Stimulated activated naive B cell treated with anti-CD40 and anti-IgM and Interleukin-4, amounts not matched to agents 10 μg/mL and 1 μg/mL and 100 μg/mL, for 72 hours (primary cell): ENCODE measurements around the gene POLD3.

Experiments
- ATAC-seq, 2 donors: fragments of 150-1000 bp; cut with Tn5 transposase; replicated peaks; 2 replicates each; pipeline ENCODE4 v1.10.0; 2021; ENCODE audit warnings: moderate library complexity in 1 of 2
- DNase-seq: peaks from one replicate; pipeline ENCODE4 v3.0.0; 2021
- H3K27ac Mint-ChIP-seq: one replicate; pipeline ENCODE4 v1.8.0; 2022; ENCODE audit warnings: mild to moderate bottlenecking, mixed read lengths
- H3K27me3 Mint-ChIP-seq, 2 donors: one replicate each; pipeline ENCODE4 v1.8.0; 2022; ENCODE audit warnings: mixed read lengths in 2 of 2
- H3K36me3 Mint-ChIP-seq, 2 donors: one replicate each; pipeline ENCODE4 v1.8.0; 2022; ENCODE audit warnings: mixed read lengths in 2 of 2, mild to moderate bottlenecking in 1 of 2
- H3K4me1 Mint-ChIP-seq, 2 donors: one replicate each; pipeline ENCODE4 v1.8.0; 2022; ENCODE audit warnings: mixed read lengths in 2 of 2, mild to moderate bottlenecking in 1 of 2
- H3K4me3 Mint-ChIP-seq, 2 donors: one replicate each; pipeline ENCODE4 v1.8.0; 2022; ENCODE audit warnings: mild to moderate bottlenecking in 2 of 2, mixed read lengths in 2 of 2, moderate library complexity in 1 of 2
- H3K9me3 Mint-ChIP-seq, 2 donors: one replicate each; pipeline ENCODE4 v1.8.0; 2022; ENCODE audit warnings: mixed read lengths in 2 of 2, mild to moderate bottlenecking in 1 of 2

Gene POLD3

GRCh38 chr11:74687237-74688023 lies 95.0 kb downstream of the POLD3 start:
- no peaks in the 10 kb centered on the region for H3K36me3 Mint-ChIP-seq
- peaks cover 19 to 23% of the 10 kb centered on the region in 2 donors for H3K27me3 Mint-ChIP-seq
- H3K4me1 Mint-ChIP-seq = peaks cover 0 to 2% of the 10 kb centered on the region in 2 donors
- H3K9me3 Mint-ChIP-seq = no peaks in the 10 kb centered on the region
- no peak overlapping the region for H3K27ac Mint-ChIP-seq
- DNase-seq (no peak), ATAC-seq (no peak)
- H3K4me3 Mint-ChIP-seq = no peak overlapping the region

DNA sequence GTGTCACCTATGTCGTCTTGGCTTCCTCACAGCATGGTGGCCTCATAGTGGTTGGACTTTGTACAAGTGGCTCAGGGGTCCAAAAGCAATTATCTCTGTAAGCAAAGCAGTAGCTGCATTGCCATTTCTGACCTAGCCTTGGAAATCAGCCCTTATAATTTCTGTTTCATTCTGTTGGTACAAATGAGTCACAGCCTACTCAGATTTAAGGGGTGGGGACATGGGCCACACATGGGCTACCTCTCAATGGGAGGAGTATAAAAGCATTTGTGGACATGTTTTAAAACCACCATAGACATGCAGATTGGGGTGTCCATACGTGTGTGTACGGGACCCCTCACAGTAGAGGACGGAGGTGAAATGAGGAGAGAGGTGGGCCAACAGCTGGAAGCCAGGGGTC lies 97.3 kb downstream of the POLD3 start:
- H3K4me1 Mint-ChIP-seq = no peaks in the 10 kb centered on the region
- H3K36me3 Mint-ChIP-seq = no peaks in the 10 kb centered on the region
- H3K27me3 Mint-ChIP-seq = peaks cover 14 to 19% of the 10 kb centered on the region in 2 donors
- no peaks in the 10 kb centered on the region for H3K9me3 Mint-ChIP-seq
- DNase-seq = no peak
- H3K27ac Mint-ChIP-seq = no peak overlapping the region
- H3K4me3 Mint-ChIP-seq = no peak overlapping the region
- ATAC-seq = no peak

GRCh38 chr11:74691755-74692154 lies 99.4 kb downstream of the POLD3 start:
- no peak for DNase-seq
- ATAC-seq = no peak
- Mint-ChIP-seq H3K4me1 (peaks cover 0 to under 1% of the 10 kb centered on the region in 2 donors), H3K27ac (no peak overlapping the region), H3K9me3 (no peaks in the 10 kb centered on the region), H3K36me3 (no peaks in the 10 kb centered on the region), H3K4me3 (no peak overlapping the region), H3K27me3 (peaks cover 8 to 24% of the 10 kb centered on the region in 2 donors)
